NCI-H1105 treated with DMSO at 0.1 percent for 48 hours (cell line): Measurements from ENCODE around the gene RBM28.
"Not testable (repeated sequence)": the region's sequence is repeated elsewhere in the genome, so short reads cannot be mapped to it uniquely, and the experiment has no call there.

ENCODE experiments used
- DNase-seq: peaks from one replicate; lab custom pipeline; 2025; lab: John Stamatoyannopoulos, UW

RBM28 gene

GRCh38 chr7:128280451-128280850 is 63.3 kb downstream of the RBM28 start:
- not testable (repeated sequence) for DNase-seq

- DNase-seq, result no peak
Observed at GRCh38 chr7:128279124-128279713, 64.5 kb downstream of the RBM28 start.

- DNase-seq, result no peak
Observed at GRCh38 chr7:128278366-128278765, 65.3 kb downstream of the RBM28 start.

GRCh38 chr7:128275681-128276080 is 68.0 kb downstream of the RBM28 start:
- DNase-seq, result no peak

- no peak for DNase-seq
Observed at GRCh38 chr7:128274884-128275603, 68.7 kb downstream of the RBM28 start.

GRCh38 chr7:128274246-128274883 is 69.3 kb downstream of the RBM28 start:
- DNase-seq, result no peak

GRCh38 chr7:128271942-128272481 is 71.7 kb downstream of the RBM28 start:
- DNase-seq, result no peak

- no peak for DNase-seq
Observed at GRCh38 chr7:128271471-128271941, 72.2 kb downstream of the RBM28 start.

GRCh38 chr7:128270826-128271272 is 72.9 kb downstream of the RBM28 start:
- no peak for DNase-seq

- no peak for DNase-seq
Observed at GRCh38 chr7:128268233-128268632, 75.5 kb downstream of the RBM28 start.

- DNase-seq, result no peak
Observed at GRCh38 chr7:128267595-128267924, 76.1 kb downstream of the RBM28 start.

- DNase-seq, result peak; percentile 87
Observed at GRCh38 chr7:128266883-128267594, 76.7 kb downstream of the RBM28 start.

- DNase-seq, result no peak
Observed at GRCh38 chr7:128266529-128266882, 77.2 kb downstream of the RBM28 start.

GRCh38 chr7:128265906-128266300 is 77.8 kb downstream of the RBM28 start:
- no peak for DNase-seq

GRCh38 chr7:128265156-128265905 is 78.4 kb downstream of the RBM28 start:
- DNase-seq, result no peak

- DNase-seq, result no peak
Observed at GRCh38 chr7:128264477-128264876, 79.2 kb downstream of the RBM28 start.

GRCh38 chr7:128263420-128263819 is 80.3 kb downstream of the RBM28 start:
- no peak for DNase-seq

GRCh38 chr7:128262273-128263028 is 81.3 kb downstream of the RBM28 start:
- no peak for DNase-seq

GRCh38 chr7:128260069-128260795 is 83.5 kb downstream of the RBM28 start:
- no peak for DNase-seq
